ENCODE data around the gene TRIM38. TPM values are rescaled to one million over a fixed set of nuclear protein-coding genes. Genes with fewer than 3 reads are reported as not detected.
"Not testable (repeated sequence)": the region's sequence is repeated elsewhere in the genome, so short reads cannot be mapped to it uniquely, and the experiment has no call there.

TRIM38 gene
- total and polyA plus RNA-seq, 8 donors, result 11.9 to 16.5 (median 15.4) TPM

DNA sequence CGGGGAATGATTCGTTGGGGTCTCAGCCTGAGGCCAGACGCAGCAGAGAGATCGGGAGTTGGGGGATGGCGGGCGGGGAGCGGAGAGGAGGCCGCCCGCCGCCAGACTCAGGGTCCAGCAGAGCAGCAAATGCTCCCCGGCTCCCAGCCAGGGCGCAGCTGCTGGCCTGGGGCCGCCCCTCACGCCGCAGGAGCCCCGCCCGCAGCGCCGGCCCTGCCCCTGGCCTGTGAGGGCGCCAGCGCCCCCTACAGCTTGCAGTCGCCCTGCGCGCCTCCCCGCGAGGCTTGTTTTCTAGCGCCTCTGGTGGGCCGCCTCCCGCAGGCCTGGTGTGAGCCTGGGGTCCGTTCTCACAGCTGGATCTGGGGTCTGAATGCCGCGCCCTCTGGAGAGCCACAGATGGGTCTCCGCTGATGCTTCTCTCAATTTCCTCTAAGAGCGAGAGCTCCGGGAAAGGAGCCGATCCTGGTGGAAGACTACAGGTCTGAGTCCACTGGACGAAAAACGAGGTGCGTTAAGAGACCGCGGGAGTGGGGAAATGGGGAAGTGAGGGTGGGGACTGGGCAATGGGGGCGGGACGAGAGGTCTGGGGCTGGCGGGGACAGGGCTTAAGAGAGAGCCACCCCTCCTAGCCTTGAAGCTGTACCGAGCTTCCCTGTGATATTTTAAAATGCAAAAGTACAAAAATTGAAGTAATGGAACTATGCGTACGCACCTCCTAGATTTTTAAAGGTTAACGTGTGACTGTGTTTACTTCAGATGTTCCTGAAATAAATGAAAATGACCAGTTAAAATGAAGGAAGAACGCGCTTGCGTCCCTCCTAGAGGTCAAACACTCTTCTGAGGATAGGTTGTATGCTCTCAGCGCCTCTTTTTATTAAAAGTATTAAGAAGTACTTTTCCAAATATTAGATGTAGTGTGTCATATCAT is 30.1 kb downstream of the TRIM38 start:
- H3K27me3 ChIP-seq, result no peaks in the 10 kb centered on the region
- H3K9me3 ChIP-seq, result no peaks in the 10 kb centered on the region
- TF ChIP-seq, protein P1, sequence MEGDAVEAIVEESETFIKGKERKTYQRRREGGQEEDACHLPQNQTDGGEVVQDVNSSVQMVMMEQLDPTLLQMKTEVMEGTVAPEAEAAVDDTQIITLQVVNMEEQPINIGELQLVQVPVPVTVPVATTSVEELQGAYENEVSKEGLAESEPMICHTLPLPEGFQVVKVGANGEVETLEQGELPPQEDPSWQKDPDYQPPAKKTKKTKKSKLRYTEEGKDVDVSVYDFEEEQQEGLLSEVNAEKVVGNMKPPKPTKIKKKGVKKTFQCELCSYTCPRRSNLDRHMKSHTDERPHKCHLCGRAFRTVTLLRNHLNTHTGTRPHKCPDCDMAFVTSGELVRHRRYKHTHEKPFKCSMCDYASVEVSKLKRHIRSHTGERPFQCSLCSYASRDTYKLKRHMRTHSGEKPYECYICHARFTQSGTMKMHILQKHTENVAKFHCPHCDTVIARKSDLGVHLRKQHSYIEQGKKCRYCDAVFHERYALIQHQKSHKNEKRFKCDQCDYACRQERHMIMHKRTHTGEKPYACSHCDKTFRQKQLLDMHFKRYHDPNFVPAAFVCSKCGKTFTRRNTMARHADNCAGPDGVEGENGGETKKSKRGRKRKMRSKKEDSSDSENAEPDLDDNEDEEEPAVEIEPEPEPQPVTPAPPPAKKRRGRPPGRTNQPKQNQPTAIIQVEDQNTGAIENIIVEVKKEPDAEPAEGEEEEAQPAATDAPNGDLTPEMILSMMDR (IDR thresholded peaks at IDR 0.05), result peak; percentile 99
- intact Hi-C loops (cut with DNase I), result no loop called here
- DNase-seq (peak; percentile 94 to 99 (median 96)), ATAC-seq (peak; percentile 99)
- H3K4me1 ChIP-seq, result peaks cover 0 to 15% of the 10 kb centered on the region in 2 donors
- H3K4me3 ChIP-seq, result peak overlapping the region; percentile 39 to 48
- H3K36me3 ChIP-seq, result peaks cover 0 to 6% of the 10 kb centered on the region in 2 donors
- peak overlapping the region; percentile 84 to 90 for H3K27ac ChIP-seq

- peak overlapping the region; percentile 39 to 48 for H3K4me3 ChIP-seq
- ATAC-seq; intact Hi-C loops (cut with DNase I); H3K9me3 ChIP-seq; H3K36me3 ChIP-seq; H3K27me3 ChIP-seq; DNase-seq: not testable (repeated sequence)
- H3K27ac ChIP-seq, result peak overlapping the region; percentile 84 to 90
- H3K4me1 ChIP-seq, result peaks cover 0 to 15% of the 10 kb centered on the region in 2 donors
These were observed 30.7 kb downstream of the TRIM38 start for GRCh38 chr6:25993341-25993684.

GRCh38 chr6:25995507-25995906 is 32.9 kb downstream of the TRIM38 start:
- no peak overlapping the region for H3K4me3 ChIP-seq
- H3K27ac ChIP-seq, result no peak overlapping the region
- TF ChIP-seq, protein P1 (IDR thresholded peaks at IDR 0.05), result no peak
- peaks cover 0 to 15% of the 10 kb centered on the region in 2 donors for H3K36me3 ChIP-seq
- intact Hi-C loops (cut with DNase I), result no loop called here
- no peaks in the 10 kb centered on the region for H3K27me3 ChIP-seq
- DNase-seq (no peak), ATAC-seq (no peak)
- H3K9me3 ChIP-seq, result no peaks in the 10 kb centered on the region
- peaks cover 0 to 15% of the 10 kb centered on the region in 2 donors for H3K4me1 ChIP-seq

DNA sequence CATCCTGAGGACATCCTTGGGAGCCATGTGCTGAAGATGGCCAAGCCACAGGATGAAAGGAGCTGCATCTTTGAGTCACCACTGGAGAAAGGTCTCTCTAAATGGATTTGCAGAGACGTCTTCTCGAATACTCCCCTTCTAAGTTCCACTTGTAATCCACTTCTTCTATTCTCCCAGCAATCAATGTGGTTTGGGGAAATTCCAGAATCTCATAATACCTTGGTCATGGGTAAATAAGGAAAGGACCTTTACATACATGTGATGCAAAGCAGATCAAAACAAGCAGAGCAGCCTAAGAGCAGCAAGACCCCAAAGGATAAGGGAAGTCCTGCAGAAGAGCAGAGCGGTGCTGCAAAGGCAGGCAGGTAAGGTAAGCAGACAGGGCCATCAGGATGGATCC is 35.3 kb downstream of the TRIM38 start:
- no peak for ATAC-seq
- intact Hi-C loops (cut with DNase I), result no loop called here
- Histone ChIP-seq H3K36me3 (peaks cover 0 to 24% of the 10 kb centered on the region in 2 donors), H3K4me1 (peaks cover 0 to 8% of the 10 kb centered on the region in 2 donors), H3K4me3 (no peak overlapping the region), H3K27me3 (no peaks in the 10 kb centered on the region), H3K9me3 (no peaks in the 10 kb centered on the region), H3K27ac (no peak overlapping the region)
- DNase-seq, result no peak
- TF ChIP-seq, protein P1 (IDR thresholded peaks at IDR 0.05), result no peak

DNA sequence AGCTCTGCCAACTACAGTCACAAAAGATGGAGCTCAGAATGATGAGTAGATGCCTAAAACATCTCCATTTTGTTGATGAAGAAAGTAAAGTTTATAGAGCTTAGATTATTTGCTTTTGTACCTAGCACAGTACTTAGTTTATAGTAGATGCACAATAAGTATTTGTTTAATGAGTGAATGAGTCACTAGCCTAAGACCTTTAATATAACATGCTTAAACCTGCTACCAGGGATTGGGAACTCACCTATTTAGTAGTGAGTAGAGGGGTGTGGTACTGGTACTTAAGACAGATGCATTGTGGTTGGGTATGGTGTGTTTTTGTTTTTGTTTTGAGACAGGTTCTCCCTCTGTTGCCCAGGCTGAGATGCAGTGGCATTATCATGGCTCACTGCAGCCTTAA is 35.8 kb downstream of the TRIM38 start:
- Histone ChIP-seq H3K36me3 (peaks cover 0 to 24% of the 10 kb centered on the region in 2 donors), H3K9me3 (no peaks in the 10 kb centered on the region), H3K27me3 (no peaks in the 10 kb centered on the region), H3K4me1 (peaks cover 0 to 6% of the 10 kb centered on the region in 2 donors), H3K27ac (no peak overlapping the region), H3K4me3 (no peak overlapping the region)
- TF ChIP-seq, protein P1 (IDR thresholded peaks at IDR 0.05), result no peak
- DNase-seq (no peak), ATAC-seq (no peak)
- intact Hi-C loops (cut with DNase I), result no loop called here

DNA sequence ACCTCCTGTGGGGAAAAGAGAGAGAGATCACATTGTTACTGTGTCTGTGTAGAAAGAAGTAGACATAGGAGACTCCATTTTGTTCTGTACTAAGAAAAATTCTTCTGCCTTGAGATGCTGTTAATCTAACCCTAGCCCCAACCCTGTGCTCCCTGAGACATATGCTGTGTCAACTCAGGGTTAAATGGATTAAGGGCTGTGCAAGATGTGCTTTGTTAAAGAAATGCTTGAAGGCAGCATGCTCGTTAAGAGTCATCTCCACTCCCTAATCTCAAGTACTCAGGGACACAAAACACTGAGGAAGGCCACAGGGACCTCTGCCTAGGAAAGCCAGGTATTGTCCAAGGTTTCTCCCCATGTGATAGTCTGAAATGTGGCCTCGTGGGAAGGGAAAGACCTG is 36.6 kb downstream of the TRIM38 start:
- H3K4me3 ChIP-seq; H3K9me3 ChIP-seq; H3K27ac ChIP-seq; DNase-seq; ATAC-seq; H3K27me3 ChIP-seq; H3K4me1 ChIP-seq; intact Hi-C loops (cut with DNase I): not testable (repeated sequence)
- H3K36me3 ChIP-seq, result peaks cover 0 to 24% of the 10 kb centered on the region in 2 donors

All from left lung (tissue), 10 donors.